HepG2 (cell line): ENCODE data around the gene GRM4. TPM values are rescaled to one million over a fixed set of nuclear protein-coding genes. Genes with fewer than 3 reads are reported as not detected.

ENCODE experiments used
- ESRRA ChIP-seq: sonication (generic); formaldehyde crosslinking; IDR thresholded peaks from 2 replicates; pipeline ENCODE4 v1.5.1; 2020; ENCODE audit warnings: mild to moderate bottlenecking, low read depth, missing genetic modification reagents
- HNF1A ChIP-seq, 2 experiments: sonication (generic) in 1 of 2; formaldehyde crosslinking in 1 of 2; IDR thresholded peaks; 2 replicates each; pipeline versions ENCODE4 v1.4.0 to v1.6.1; 2016 to 2020; ENCODE audit warnings: borderline replicate concordance in 1 of 2, low read depth in 1 of 2, mild to moderate bottlenecking in 1 of 2, missing genetic modification reagents in 1 of 2
- HOXA9 ChIP-seq: sonication (generic); formaldehyde crosslinking; IDR thresholded peaks from 2 replicates; pipeline ENCODE4 v1.8.1; 2022; ENCODE audit warnings: missing genetic modification reagents, mild to moderate bottlenecking, moderate library complexity, borderline replicate concordance
- MAZ ChIP-seq, 2 experiments: sonication (generic) in 1 of 2; formaldehyde crosslinking in 1 of 2; IDR thresholded peaks; 2 replicates each; pipeline versions ENCODE4 v1.5.0 to v1.6.1; 2012 to 2020; ENCODE audit warnings: low read depth in 2 of 2, mild to moderate bottlenecking in 2 of 2, borderline replicate concordance in 1 of 2, improper control_type of control experiment in 1 of 2, low read length in 1 of 2, missing genetic modification reagents in 1 of 2, moderate library complexity in 1 of 2
- NR1H2 ChIP-seq: sonication (generic); formaldehyde crosslinking; IDR thresholded peaks from 2 replicates; pipeline ENCODE4 v1.8.1; 2022; ENCODE audit warnings: low read depth, missing genetic modification reagents, borderline replicate concordance
- RORA ChIP-seq: sonication (generic); formaldehyde crosslinking; IDR thresholded peaks from 2 replicates; pipeline ENCODE4 v1.5.0; 2020; ENCODE audit warnings: mild to moderate bottlenecking, missing genetic modification reagents, moderate library complexity
- SRSF4 ChIP-seq: fragments of 200-400 bp; formaldehyde crosslinking; IDR thresholded peaks from one replicate; pipeline ENCODE4 v1.6.1; 2018; ENCODE audit warnings: mild to moderate bottlenecking, low read depth, low read length, moderate library complexity; ENCODE audit not compliant: poor library complexity, severe bottlenecking
- TBP ChIP-seq: sonication (generic); formaldehyde crosslinking; IDR thresholded peaks from 2 replicates; pipeline ENCODE4 v1.5.0; 2020; ENCODE audit warnings: missing genetic modification reagents
- TSC22D2 ChIP-seq: sonication (generic); formaldehyde crosslinking; IDR thresholded peaks from 2 replicates; pipeline ENCODE4 v1.5.1; 2020; ENCODE audit warnings: missing genetic modification reagents, mild to moderate bottlenecking, borderline replicate concordance
- ZBTB37 ChIP-seq: sonication (generic); formaldehyde crosslinking; IDR thresholded peaks from 2 replicates; pipeline ENCODE4 v1.4.0; 2020; ENCODE audit warnings: mild to moderate bottlenecking, missing genetic modification reagents
- ZNF20 ChIP-seq: sonication (generic); formaldehyde crosslinking; IDR thresholded peaks from 2 replicates; pipeline ENCODE4 v1.4.0; 2020; ENCODE audit warnings: mild to moderate bottlenecking, moderate library complexity, missing genetic modification reagents
- ZNF484 ChIP-seq: sonication (generic); formaldehyde crosslinking; IDR thresholded peaks from 2 replicates; pipeline ENCODE4 v1.5.1; 2020; ENCODE audit warnings: mild to moderate bottlenecking, low read depth, missing genetic modification reagents, borderline replicate concordance
- ZNF562 ChIP-seq: sonication (generic); formaldehyde crosslinking; IDR thresholded peaks from 2 replicates; pipeline ENCODE4 v1.8.0; 2022; ENCODE audit warnings: missing genetic modification reagents, borderline replicate concordance
- ZNF792 ChIP-seq: IDR thresholded peaks from 2 replicates; pipeline ENCODE4 v1.6.1; 2016
- ZNF83 ChIP-seq: sonication (generic); formaldehyde crosslinking; IDR thresholded peaks from 2 replicates; pipeline ENCODE4 v1.4.0; 2020; ENCODE audit warnings: missing genetic modification reagents, mild to moderate bottlenecking, borderline replicate concordance
- polyA plus RNA-seq, 8 experiments: library from polyadenylated mRNA; depleted of rRNA in 3 of 8; stranded (reverse) in 7 of 8; unstranded in 1 of 8; fragments of >200 nt; fragmentation: Illumina TruSeq in 4 of 8; extraction: Trizol in 4 of 8; gene quantifications; 2 replicates each; pipeline versions ENCODE4 v1.2.1 to v1.2.3, GENCODE V29; 2011 to 2016; ENCODE audit warnings: low read depth in 4 of 8, missing spikeins in 1 of 8, mixed read lengths in 1 of 8; ENCODE audit not compliant: insufficient read depth in 1 of 8
- total RNA-seq, 5 experiments: library from RNA; depleted of rRNA; stranded (reverse); fragments of >200 nt; fragmentation: Illumina TruSeq; extraction: Trizol; gene quantifications; 2 replicates each; pipeline ENCODE4 v1.2.3, GENCODE V29; 2016; ENCODE audit warnings: low read depth in 1 of 5
- TF ChIP-seq, protein P1 (sequence below), 2 experiments: sonication (generic) in 1 of 2; formaldehyde crosslinking in 1 of 2; IDR thresholded peaks; 2 replicates each; pipeline versions ENCODE4 v1.4.0 to v1.6.1; 2018 to 2020; ENCODE audit warnings: missing genetic modification reagents in 2 of 2, borderline replicate concordance in 1 of 2, low read depth in 1 of 2, mild to moderate bottlenecking in 1 of 2, missing biosample characterization in 1 of 2
- TF ChIP-seq, protein P2 (sequence below): sonication (generic); formaldehyde crosslinking; conservative IDR thresholded peaks from 2 replicates; pipeline ENCODE4 v1.4.0; 2020; ENCODE audit warnings: missing genetic modification reagents

Gene GRM4
- total and polyA plus RNA-seq, 2 of the 13 experiments (the other 11 are each of a cell fraction or from before 2014, with no cell fraction given): not detected

GRCh38 chr6:34154668-34155447 lies 9.0 kb upstream of the GRM4 start (continued):
- no peak for TF ChIP-seq MAZ (IDR thresholded peaks at IDR 0.05; ENCODE audit: borderline replicate concordance, low read depth, low read length)
- TF ChIP-seq MAZ (CRISPR knock-in tag; IDR thresholded peaks at IDR 0.05; ENCODE audit: low read depth): peak; percentile 82
- no peak for TF ChIP-seq TSC22D2
- TF ChIP-seq NR1H2: peak; percentile 27; the same call in 1 of the 2 replicates
- 0 out of 2 replicates have a peak, but pooled peaks have one; percentile 31 for TF ChIP-seq ESRRA (CRISPR knock-in tag)
- TF ChIP-seq, protein P1, sequence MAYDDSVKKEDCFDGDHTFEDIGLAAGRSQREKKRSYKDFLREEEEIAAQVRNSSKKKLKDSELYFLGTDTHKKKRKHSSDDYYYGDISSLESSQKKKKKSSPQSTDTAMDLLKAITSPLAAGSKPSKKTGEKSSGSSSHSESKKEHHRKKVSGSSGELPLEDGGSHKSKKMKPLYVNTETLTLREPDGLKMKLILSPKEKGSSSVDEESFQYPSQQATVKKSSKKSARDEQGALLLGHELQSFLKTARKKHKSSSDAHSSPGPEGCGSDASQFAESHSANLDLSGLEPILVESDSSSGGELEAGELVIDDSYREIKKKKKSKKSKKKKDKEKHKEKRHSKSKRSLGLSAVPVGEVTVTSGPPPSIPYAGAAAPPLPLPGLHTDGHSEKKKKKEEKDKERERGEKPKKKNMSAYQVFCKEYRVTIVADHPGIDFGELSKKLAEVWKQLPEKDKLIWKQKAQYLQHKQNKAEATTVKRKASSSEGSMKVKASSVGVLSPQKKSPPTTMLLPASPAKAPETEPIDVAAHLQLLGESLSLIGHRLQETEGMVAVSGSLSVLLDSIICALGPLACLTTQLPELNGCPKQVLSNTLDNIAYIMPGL (CRISPR knock-in tag; IDR thresholded peaks at IDR 0.05; ENCODE audit: borderline replicate concordance in 1 of 2, low read depth in 1 of 2): 0 out of 4 replicates have a peak, but pooled peaks have one; percentile 25 to 33
- no peak for TF ChIP-seq ZNF562 (CRISPR knock-in tag)
- no peak for TF ChIP-seq TBP (CRISPR knock-in tag)
- TF ChIP-seq ZNF484 (CRISPR knock-in tag): no peak
- peak; percentile 18; the same call in 1 of the 2 replicates for TF ChIP-seq HOXA9 (CRISPR knock-in tag)
- TF ChIP-seq HNF1A (IDR thresholded peaks at IDR 0.05; ENCODE audit: low read depth): no peak
- TF ChIP-seq HNF1A (CRISPR knock-in tag; IDR thresholded peaks at IDR 0.05; ENCODE audit: borderline replicate concordance): no peak
- TF ChIP-seq SRSF4: no peak
- no peak for TF ChIP-seq RORA (CRISPR knock-in tag)
- TF ChIP-seq, protein P2, sequence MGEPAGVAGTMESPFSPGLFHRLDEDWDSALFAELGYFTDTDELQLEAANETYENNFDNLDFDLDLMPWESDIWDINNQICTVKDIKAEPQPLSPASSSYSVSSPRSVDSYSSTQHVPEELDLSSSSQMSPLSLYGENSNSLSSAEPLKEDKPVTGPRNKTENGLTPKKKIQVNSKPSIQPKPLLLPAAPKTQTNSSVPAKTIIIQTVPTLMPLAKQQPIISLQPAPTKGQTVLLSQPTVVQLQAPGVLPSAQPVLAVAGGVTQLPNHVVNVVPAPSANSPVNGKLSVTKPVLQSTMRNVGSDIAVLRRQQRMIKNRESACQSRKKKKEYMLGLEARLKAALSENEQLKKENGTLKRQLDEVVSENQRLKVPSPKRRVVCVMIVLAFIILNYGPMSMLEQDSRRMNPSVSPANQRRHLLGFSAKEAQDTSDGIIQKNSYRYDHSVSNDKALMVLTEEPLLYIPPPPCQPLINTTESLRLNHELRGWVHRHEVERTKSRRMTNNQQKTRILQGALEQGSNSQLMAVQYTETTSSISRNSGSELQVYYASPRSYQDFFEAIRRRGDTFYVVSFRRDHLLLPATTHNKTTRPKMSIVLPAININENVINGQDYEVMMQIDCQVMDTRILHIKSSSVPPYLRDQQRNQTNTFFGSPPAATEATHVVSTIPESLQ: no peak
- no peak for TF ChIP-seq ZBTB37 (CRISPR knock-in tag)
- TF ChIP-seq ZNF20 (CRISPR knock-in tag): no peak
- no peak for TF ChIP-seq ZNF83 (CRISPR knock-in tag)
- 0 out of 2 replicates have a peak, but pooled peaks have one; percentile 38 for TF ChIP-seq ZNF792 (CRISPR knock-in tag)
